ENCODE measurements around the gene FAM13A.

DNA sequence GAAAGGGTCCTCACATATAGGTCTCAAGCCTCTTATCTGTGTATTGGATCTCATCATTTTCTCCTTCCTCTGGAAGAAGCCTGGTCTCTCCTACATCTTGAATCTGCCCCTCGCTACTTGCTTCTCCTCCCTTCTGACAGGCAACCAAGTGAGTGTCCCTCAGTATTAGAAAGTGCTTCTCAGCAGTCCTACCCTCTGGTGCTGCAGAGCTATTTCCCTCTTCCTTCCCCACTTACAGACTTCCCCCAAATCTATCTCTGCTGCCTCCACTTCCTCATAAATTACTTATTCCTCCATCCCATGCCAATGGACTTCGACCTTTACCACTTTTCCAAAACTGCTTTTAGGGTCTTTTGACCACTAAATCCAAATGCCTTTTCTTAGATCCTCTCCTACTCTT lies 230.2 kb downstream of the FAM13A start:
- no peak for TF ChIP-seq EZH2 (IDR thresholded peaks at IDR 0.05; ENCODE audit: insufficient read depth, poor library complexity, severe bottlenecking)
- no peak for TF ChIP-seq EZH2phosphoT487 (IDR thresholded peaks at IDR 0.05; ENCODE audit: insufficient read depth, low read depth)
